CD4-positive, alpha-beta T cell treated with Interleukin-1 beta for 1 hour (primary cell): ENCODE data around the gene UQCC2.

Source experiments
- DNase-seq, 2 donors: peaks; one replicate each; pipeline ENCODE4 v3.0.0-alpha.2; 2020 to 2022

UQCC2 gene

DNA sequence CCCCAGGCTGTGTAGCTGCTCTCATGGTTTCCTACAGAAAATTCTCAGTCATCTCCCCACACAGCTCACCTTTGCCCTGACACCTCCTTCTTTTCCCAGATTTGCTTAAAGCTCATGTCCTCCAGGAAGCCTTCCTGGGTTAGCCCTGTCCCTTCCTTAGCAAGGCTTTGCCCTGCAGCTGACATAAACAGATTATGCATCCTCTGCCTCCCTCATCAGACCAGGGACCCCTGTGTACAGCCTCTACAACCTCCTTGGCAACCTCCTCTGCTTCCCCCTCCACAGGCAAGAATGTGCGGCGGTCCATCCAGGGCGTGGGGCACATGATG lies 39.8 kb downstream of the UQCC2 start:
- DNase-seq, result no peak

DNA sequence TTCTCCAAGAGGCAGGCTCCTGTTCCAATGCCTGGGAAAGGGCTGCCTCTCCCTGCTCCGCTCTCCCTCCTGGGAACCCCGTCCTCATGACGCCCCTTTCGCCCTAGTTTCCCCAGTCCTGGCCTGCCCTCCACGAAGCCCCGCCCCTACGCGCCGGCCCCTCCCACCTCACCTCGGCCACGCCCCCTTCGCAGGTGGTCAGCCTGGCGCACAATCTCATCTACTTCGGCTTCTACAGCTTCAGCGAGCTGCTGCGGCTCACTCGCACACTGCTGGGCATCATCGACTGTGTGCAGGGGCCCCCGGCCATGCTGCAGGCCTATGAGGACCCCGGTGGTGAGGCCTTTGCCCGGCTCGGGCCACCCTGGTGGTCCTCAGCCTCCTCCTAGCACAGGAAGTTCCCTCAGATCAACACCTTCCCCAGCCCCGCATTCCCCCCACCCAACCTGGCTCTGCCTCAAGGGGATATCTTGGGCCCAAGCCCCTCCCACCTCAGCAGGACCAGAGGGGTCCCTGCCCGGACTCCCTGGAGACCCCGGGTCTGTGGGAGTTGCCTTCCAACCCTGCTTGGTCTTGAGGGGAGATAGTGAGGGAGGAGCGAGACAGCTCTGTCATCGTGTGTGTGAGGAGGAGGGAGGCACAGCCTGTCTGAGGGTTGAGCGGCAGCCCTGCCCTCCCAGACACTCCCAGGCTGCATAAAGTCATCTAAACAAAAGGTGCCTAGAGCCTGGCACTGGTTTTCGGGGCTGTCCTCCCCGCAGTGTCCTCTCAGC lies 40.3 kb downstream of the UQCC2 start:
- no peak for DNase-seq

GRCh38 chr6:33670086-33670660 lies 41.3 kb downstream of the UQCC2 start:
- no peak for DNase-seq

- peak; percentile 63 to 67 for DNase-seq
These were observed 42.6 kb downstream of the UQCC2 start for GRCh38 chr6:33668914-33669313.

DNA sequence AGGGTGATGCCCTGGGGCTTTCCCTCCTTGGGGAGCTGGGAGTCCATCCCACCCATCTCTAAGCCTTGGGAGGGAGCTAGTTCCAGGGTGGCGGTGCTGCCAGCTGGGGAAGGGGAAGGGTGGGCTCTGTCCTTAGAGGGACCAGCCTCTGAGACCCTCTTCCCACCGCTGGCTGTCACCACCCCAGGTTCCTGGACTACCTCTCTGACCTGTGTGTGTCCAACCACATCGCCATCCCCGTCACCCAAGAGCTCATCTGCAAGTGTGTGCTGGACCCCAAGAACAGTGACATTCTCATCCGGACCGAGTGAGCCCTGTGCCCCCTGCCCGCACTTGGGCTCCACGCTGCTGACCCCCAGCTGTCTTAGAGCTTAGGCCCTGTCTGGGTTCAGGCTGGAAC lies 43.2 kb downstream of the UQCC2 start:
- DNase-seq, result no peak

GRCh38 chr6:33667776-33668175 lies 43.7 kb downstream of the UQCC2 start:
- DNase-seq, result no peak

GRCh38 chr6:33667072-33667471 lies 44.4 kb downstream of the UQCC2 start:
- DNase-seq, result no peak

GRCh38 chr6:33665957-33666356 lies 45.5 kb downstream of the UQCC2 start:
- DNase-seq, result no peak

GRCh38 chr6:33664506-33665057 lies 46.9 kb downstream of the UQCC2 start:
- DNase-seq, result no peak

- no peak for DNase-seq
These were observed 47.6 kb downstream of the UQCC2 start for GRCh38 chr6:33663727-33664449.

DNA sequence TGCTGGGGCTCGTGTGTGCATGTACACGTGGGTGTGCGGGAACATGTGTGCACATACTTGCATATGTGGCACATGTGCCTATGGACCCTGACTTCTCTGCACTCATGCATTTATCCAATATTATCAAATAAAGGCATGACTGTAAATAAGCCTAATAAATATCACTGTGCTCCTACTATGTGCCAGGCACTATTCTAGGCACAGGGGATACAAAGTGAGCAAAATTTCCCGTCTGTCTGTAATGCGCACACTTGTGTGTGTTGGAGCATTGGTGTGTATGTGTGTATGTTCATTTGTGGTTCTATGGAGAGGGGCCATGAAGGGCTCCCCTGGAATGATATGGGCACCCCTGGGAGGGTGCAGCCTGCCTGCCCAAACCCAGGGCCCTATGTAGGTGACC lies 48.5 kb downstream of the UQCC2 start:
- DNase-seq, result no peak

- DNase-seq, result no peak
These were observed 49.2 kb downstream of the UQCC2 start for GRCh38 chr6:33662318-33662717.

GRCh38 chr6:33661106-33661838 lies 50.2 kb downstream of the UQCC2 start:
- no peak for DNase-seq

DNA sequence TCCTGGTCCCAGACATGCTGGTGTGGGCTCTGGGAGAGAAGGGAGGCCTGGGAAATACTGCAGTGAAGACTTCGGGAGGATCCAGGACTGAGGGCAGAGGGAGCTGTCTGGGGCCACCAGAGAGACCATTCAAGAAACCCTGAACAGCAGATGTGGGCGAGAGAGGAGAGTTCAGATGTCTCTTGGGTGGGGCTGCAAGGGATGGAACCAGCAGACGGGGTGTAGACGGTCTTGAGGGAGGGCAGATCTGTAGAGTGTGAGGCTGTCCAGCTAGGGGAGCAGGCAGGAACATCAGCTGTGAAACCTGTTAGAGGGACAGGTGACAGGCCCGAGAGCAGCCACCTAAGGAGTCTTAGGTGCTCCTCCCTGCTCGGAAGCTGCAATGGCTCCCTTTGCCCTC lies 51.5 kb downstream of the UQCC2 start:
- no peak for DNase-seq

DNA sequence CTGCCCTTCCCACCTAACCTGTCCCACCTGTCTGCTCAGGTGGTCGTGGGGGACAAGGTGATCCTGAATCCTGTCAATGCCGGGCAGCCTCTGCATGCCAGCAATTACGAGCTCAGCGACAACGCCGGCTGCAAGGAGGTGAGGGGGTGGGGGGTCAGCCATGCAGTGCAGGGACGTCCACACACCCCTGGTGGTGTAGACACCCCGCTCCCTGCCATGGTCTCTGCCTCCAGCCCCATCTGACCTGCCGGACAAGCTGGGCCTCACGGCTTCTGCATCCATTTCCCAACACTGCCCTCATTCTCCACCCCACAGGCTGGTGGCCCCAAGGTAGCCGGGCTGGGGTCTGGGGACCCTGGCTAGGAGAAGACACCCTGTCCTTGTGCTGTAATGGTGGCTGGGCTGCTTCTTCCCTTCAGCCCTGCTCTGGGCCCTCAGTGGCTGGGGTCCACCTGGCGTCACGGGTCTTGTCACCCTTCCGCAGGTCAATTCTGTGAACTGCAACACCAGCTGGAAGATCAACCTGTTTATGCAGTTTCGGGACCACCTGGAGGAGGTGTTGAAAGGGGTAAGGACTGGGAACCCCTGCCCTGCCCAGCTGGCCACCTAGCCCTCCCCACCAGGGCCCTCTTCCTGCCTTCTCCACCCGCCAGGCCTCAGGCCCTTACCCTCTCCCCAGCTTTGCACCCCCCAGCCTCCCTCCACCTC lies 52.4 kb downstream of the UQCC2 start:
- DNase-seq, result no peak

GRCh38 chr6:33656844-33657243 lies 54.7 kb downstream of the UQCC2 start:
- no peak for DNase-seq

GRCh38 chr6:33654831-33655554 lies 56.5 kb downstream of the UQCC2 start:
- no peak for DNase-seq

GRCh38 chr6:33652002-33652401 lies 59.5 kb downstream of the UQCC2 start:
- DNase-seq, result no peak

DNA sequence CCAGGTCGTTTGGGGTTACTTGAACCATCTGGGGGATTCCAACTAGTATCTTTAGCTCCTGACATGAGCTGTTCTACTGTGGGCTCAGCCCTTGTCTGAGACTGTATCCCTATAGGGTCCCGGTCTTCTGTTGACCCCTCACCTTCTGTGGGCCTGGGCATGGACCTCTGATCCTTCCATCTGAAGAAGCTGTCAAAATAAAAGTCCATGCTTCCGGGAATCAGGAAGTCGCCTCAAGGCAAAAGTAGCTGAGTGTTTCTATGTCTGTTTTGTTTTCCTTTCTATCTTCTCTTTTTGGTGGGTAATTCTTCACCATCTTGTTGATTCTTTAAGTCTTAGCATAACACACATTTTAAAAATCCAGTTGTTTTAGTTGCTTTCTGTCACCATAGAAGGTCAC lies 60.1 kb downstream of the UQCC2 start:
- DNase-seq, result no peak
